ENCODE results near the gene PCDH19. TPM values are rescaled to one million over a fixed set of nuclear protein-coding genes. Genes with fewer than 3 reads are reported as not detected.

The PCDH19 gene
- total RNA-seq, 4 donors from 2014 or later: 0.38 to 2.7 (median 1.4) TPM

DNA sequence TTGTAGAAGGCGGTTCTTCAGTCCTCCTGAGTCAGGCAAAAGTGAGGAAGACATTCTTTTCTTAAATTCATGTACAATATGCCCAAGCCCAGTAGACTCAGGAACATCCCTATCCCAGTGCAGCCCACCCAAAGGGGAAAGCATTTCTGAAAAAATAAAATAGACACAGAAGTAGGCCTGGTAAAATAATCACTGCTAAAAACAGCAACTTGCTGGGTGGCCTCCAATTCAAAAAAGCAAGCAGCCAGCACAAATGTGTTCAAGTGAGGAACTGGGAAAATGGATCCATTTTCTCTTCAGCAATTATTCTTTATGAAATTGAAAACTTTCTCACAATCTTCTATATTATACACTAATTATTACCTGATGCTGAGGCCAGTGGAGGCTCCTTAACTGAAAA lies 165.4 kb downstream of the PCDH19 start:
- intact Hi-C loops (cut with DNase I; ENCODE audit: low total_unique reads): no loop called here
- WGBS, 2 donors: 60 to 80% methylated on average over 1 of the region's 1 CpG

More for the DNA sequence above, 165.4 kb downstream of the PCDH19 start:
- no peak for DNase-seq (ENCODE audit: low spot score in 2 of 2)
- TF ChIP-seq, protein P1, sequence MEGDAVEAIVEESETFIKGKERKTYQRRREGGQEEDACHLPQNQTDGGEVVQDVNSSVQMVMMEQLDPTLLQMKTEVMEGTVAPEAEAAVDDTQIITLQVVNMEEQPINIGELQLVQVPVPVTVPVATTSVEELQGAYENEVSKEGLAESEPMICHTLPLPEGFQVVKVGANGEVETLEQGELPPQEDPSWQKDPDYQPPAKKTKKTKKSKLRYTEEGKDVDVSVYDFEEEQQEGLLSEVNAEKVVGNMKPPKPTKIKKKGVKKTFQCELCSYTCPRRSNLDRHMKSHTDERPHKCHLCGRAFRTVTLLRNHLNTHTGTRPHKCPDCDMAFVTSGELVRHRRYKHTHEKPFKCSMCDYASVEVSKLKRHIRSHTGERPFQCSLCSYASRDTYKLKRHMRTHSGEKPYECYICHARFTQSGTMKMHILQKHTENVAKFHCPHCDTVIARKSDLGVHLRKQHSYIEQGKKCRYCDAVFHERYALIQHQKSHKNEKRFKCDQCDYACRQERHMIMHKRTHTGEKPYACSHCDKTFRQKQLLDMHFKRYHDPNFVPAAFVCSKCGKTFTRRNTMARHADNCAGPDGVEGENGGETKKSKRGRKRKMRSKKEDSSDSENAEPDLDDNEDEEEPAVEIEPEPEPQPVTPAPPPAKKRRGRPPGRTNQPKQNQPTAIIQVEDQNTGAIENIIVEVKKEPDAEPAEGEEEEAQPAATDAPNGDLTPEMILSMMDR (IDR thresholded peaks at IDR 0.05): no peak
- no peak for TF ChIP-seq POLR2A (IDR thresholded peaks at IDR 0.05)
- H3K4me3 ChIP-seq (ENCODE audit: low read depth, poor library complexity, severe bottlenecking): no peak overlapping the region

Other genes starting within 250 kb of the PCDH19 start
- gene TNMD, start 174.7 kb upstream of the PCDH19 start, total RNA-seq: 1 to 10 TPM in 2 of 4 donors, under 1 TPM in 2; 0.84 to 1.8 (median 0.99) TPM
- gene TSPAN6, start 226.5 kb upstream of the PCDH19 start, total RNA-seq: 10 to 100 TPM in 3 of 4 donors, 1 to 10 TPM in 1; 8.2 to 20.1 (median 15.9) TPM
- gene SRPX2, start 233.9 kb upstream of the PCDH19 start, total RNA-seq: 10 to 100 TPM in 1 of 4 donors, 1 to 10 TPM in 3; 8.1 to 17.6 (median 8.7) TPM

Measured in lower leg skin (tissue), 4 donors.